Measurements from ENCODE around the gene TSC22D4. TPM values are rescaled to one million over a fixed set of nuclear protein-coding genes. Genes with fewer than 3 reads are reported as not detected.
"Not testable (repeated sequence)": the region's sequence is repeated elsewhere in the genome, so short reads cannot be mapped to it uniquely, and the experiment has no call there.

TSC22D4 gene
- total RNA-seq, 2 donors from 2014 or later, result 94.9 to 113 TPM

GRCh38 chr7:100464210-100464660 is 14.8 kb downstream of the TSC22D4 start, which contains the start of gene SPACDR:
TSS of gene SPACDR (minus strand) at chr7:100464260. CDS start at chr7:100464025, 235 bp downstream.
- Mint-ChIP-seq H3K27me3 (ENCODE audit: low read depth) (no peaks in the 10 kb centered on the region), H3K4me1 (ENCODE audit: low read depth) (no peaks in the 10 kb centered on the region), H3K9me3 (no peaks in the 10 kb centered on the region), H3K36me3 (ENCODE audit: insufficient read depth in 2 of 2) (peaks cover 3 to 6% of the 10 kb centered on the region in 2 donors), H3K27ac (no peak within 1 kb of the TSS), H3K4me3 (no peak within 1 kb of the TSS)
- ATAC-seq (replicated peaks in 1 of 2) (no peak), DNase-seq (no peak)

- H3K4me1 Mint-ChIP-seq (ENCODE audit: low read depth), result peaks cover 17% of the 10 kb centered on the region
- H3K4me3 Mint-ChIP-seq, result no peak overlapping the region
- no peaks in the 10 kb centered on the region for H3K9me3 Mint-ChIP-seq
- ATAC-seq (replicated peaks in 1 of 2) (no peak), DNase-seq (no peak)
- H3K27me3 Mint-ChIP-seq (ENCODE audit: low read depth), result no peaks in the 10 kb centered on the region
- H3K27ac Mint-ChIP-seq, result no peak overlapping the region
- H3K36me3 Mint-ChIP-seq (ENCODE audit: insufficient read depth in 2 of 2), result peaks cover 3% of the 10 kb centered on the region in 2 donors
Measured at GRCh38 chr7:100457033-100457432, 22.0 kb downstream of the TSC22D4 start.

- Mint-ChIP-seq H3K4me1 (ENCODE audit: low read depth) (peaks cover 17% of the 10 kb centered on the region), H3K36me3 (ENCODE audit: insufficient read depth in 2 of 2) (peaks cover 2 to 3% of the 10 kb centered on the region in 2 donors), H3K27ac (no peak overlapping the region), H3K9me3 (no peaks in the 10 kb centered on the region), H3K27me3 (ENCODE audit: low read depth) (no peaks in the 10 kb centered on the region), H3K4me3 (no peak overlapping the region)
- DNase-seq (no peak), ATAC-seq (replicated peaks in 1 of 2) (no peak)
Measured at GRCh38 chr7:100456562-100456961, 22.5 kb downstream of the TSC22D4 start.

GRCh38 chr7:100455206-100455605 is 23.8 kb downstream of the TSC22D4 start:
- DNase-seq (no peak), ATAC-seq (replicated peaks in 1 of 2) (no peak)
- H3K36me3 Mint-ChIP-seq (ENCODE audit: insufficient read depth in 2 of 2), result peaks cover 1 to 2% of the 10 kb centered on the region in 2 donors
- H3K4me1 Mint-ChIP-seq (ENCODE audit: low read depth), result peaks cover 22% of the 10 kb centered on the region
- no peak overlapping the region for H3K27ac Mint-ChIP-seq
- H3K9me3 Mint-ChIP-seq, result no peaks in the 10 kb centered on the region
- H3K27me3 Mint-ChIP-seq (ENCODE audit: low read depth), result no peaks in the 10 kb centered on the region
- H3K4me3 Mint-ChIP-seq, result no peak overlapping the region

- H3K4me3 Mint-ChIP-seq; H3K27me3 Mint-ChIP-seq (ENCODE audit: low read depth); DNase-seq; H3K9me3 Mint-ChIP-seq; H3K36me3 Mint-ChIP-seq (ENCODE audit: insufficient read depth in 2 of 2); H3K27ac Mint-ChIP-seq; ATAC-seq (replicated peaks in 1 of 2): not testable (repeated sequence)
- H3K4me1 Mint-ChIP-seq (ENCODE audit: low read depth), result peaks cover 22% of the 10 kb centered on the region
Measured at GRCh38 chr7:100453854-100454253, 25.2 kb downstream of the TSC22D4 start.

- no peak for DNase-seq
- peaks cover 22% of the 10 kb centered on the region for H3K4me1 Mint-ChIP-seq (ENCODE audit: low read depth)
- H3K9me3 Mint-ChIP-seq, result no peaks in the 10 kb centered on the region
- H3K27me3 Mint-ChIP-seq (ENCODE audit: low read depth), result no peaks in the 10 kb centered on the region
- H3K27ac Mint-ChIP-seq, result no peak overlapping the region
- no peak for ATAC-seq (replicated peaks in 1 of 2)
- no peaks in the 10 kb centered on the region for H3K36me3 Mint-ChIP-seq (ENCODE audit: insufficient read depth in 2 of 2)
- H3K4me3 Mint-ChIP-seq, result no peak overlapping the region
Measured at GRCh38 chr7:100452513-100452912, 26.5 kb downstream of the TSC22D4 start.

GRCh38 chr7:100449190-100449795 is 29.7 kb downstream of the TSC22D4 start:
- no peak for DNase-seq
- no peaks in the 10 kb centered on the region for H3K27me3 Mint-ChIP-seq (ENCODE audit: low read depth)
- H3K9me3 Mint-ChIP-seq, result no peaks in the 10 kb centered on the region
- ATAC-seq (replicated peaks in 1 of 2), result no peak
- H3K4me3 Mint-ChIP-seq, result no peak overlapping the region
- no peak overlapping the region for H3K27ac Mint-ChIP-seq
- H3K4me1 Mint-ChIP-seq (ENCODE audit: low read depth), result peaks cover 15% of the 10 kb centered on the region
- no peaks in the 10 kb centered on the region for H3K36me3 Mint-ChIP-seq (ENCODE audit: insufficient read depth in 2 of 2)

GRCh38 chr7:100447363-100447762 is 31.7 kb downstream of the TSC22D4 start:
- not testable (repeated sequence) for H3K27ac Mint-ChIP-seq; H3K4me3 Mint-ChIP-seq; H3K9me3 Mint-ChIP-seq; DNase-seq; ATAC-seq (replicated peaks in 1 of 2); H3K36me3 Mint-ChIP-seq (ENCODE audit: insufficient read depth in 2 of 2); H3K27me3 Mint-ChIP-seq (ENCODE audit: low read depth)
- H3K4me1 Mint-ChIP-seq (ENCODE audit: low read depth), result peaks cover 15% of the 10 kb centered on the region

- H3K36me3 Mint-ChIP-seq (ENCODE audit: insufficient read depth in 2 of 2), result no peaks in the 10 kb centered on the region
- H3K27ac Mint-ChIP-seq, result no peak overlapping the region
- DNase-seq, result no peak
- H3K9me3 Mint-ChIP-seq, result no peaks in the 10 kb centered on the region
- H3K4me3 Mint-ChIP-seq, result no peak overlapping the region
- no peaks in the 10 kb centered on the region for H3K27me3 Mint-ChIP-seq (ENCODE audit: low read depth)
- peaks cover 15% of the 10 kb centered on the region for H3K4me1 Mint-ChIP-seq (ENCODE audit: low read depth)
- ATAC-seq (replicated peaks in 1 of 2), result no peak
Measured at GRCh38 chr7:100446040-100446439, 33.0 kb downstream of the TSC22D4 start.

- peak overlapping the region; percentile 57 for H3K27ac Mint-ChIP-seq
- peak; percentile 54 to 77 for ATAC-seq (replicated peaks in 1 of 2)
- no peaks in the 10 kb centered on the region for H3K36me3 Mint-ChIP-seq (ENCODE audit: insufficient read depth in 2 of 2)
- no peak for DNase-seq
- peak overlapping the region; percentile 15 to 18 for H3K4me3 Mint-ChIP-seq
- H3K27me3 Mint-ChIP-seq (ENCODE audit: low read depth), result no peaks in the 10 kb centered on the region
- H3K9me3 Mint-ChIP-seq, result no peaks in the 10 kb centered on the region
- H3K4me1 Mint-ChIP-seq (ENCODE audit: low read depth), result peaks cover 10% of the 10 kb centered on the region
Measured at GRCh38 chr7:100444311-100445278, 34.4 kb downstream of the TSC22D4 start.

GRCh38 chr7:100443096-100443840 is 35.7 kb downstream of the TSC22D4 start:
- no peaks in the 10 kb centered on the region for H3K9me3 Mint-ChIP-seq
- ATAC-seq (replicated peaks in 1 of 2) (no peak), DNase-seq (no peak)
- peaks cover 10% of the 10 kb centered on the region for H3K4me1 Mint-ChIP-seq (ENCODE audit: low read depth)
- H3K4me3 Mint-ChIP-seq, result no peak overlapping the region
- H3K36me3 Mint-ChIP-seq (ENCODE audit: insufficient read depth in 2 of 2), result no peaks in the 10 kb centered on the region
- no peaks in the 10 kb centered on the region for H3K27me3 Mint-ChIP-seq (ENCODE audit: low read depth)
- H3K27ac Mint-ChIP-seq, result no peak overlapping the region

- ATAC-seq (replicated peaks in 1 of 2) (peak in 1 of 2 donors; percentile 8), DNase-seq (no peak)
- Mint-ChIP-seq H3K4me3 (no peak overlapping the region), H3K9me3 (no peaks in the 10 kb centered on the region), H3K27me3 (ENCODE audit: low read depth) (no peaks in the 10 kb centered on the region), H3K4me1 (ENCODE audit: low read depth) (peaks cover 10% of the 10 kb centered on the region), H3K36me3 (ENCODE audit: insufficient read depth in 2 of 2) (no peaks in the 10 kb centered on the region), H3K27ac (no peak overlapping the region)
Measured at GRCh38 chr7:100441641-100442535, 37.1 kb downstream of the TSC22D4 start.
